GM21381 (cell line): ENCODE data around the gene PMEL.

Experiments
- ATAC-seq: cut with Tn5 transposase; IDR thresholded peaks from one replicate; pipeline ENCODE4 v1.9.1; 2021; ENCODE audit warnings: mild to moderate bottlenecking, moderate library complexity; ENCODE audit not compliant: unreplicated experiment

PMEL gene

DNA sequence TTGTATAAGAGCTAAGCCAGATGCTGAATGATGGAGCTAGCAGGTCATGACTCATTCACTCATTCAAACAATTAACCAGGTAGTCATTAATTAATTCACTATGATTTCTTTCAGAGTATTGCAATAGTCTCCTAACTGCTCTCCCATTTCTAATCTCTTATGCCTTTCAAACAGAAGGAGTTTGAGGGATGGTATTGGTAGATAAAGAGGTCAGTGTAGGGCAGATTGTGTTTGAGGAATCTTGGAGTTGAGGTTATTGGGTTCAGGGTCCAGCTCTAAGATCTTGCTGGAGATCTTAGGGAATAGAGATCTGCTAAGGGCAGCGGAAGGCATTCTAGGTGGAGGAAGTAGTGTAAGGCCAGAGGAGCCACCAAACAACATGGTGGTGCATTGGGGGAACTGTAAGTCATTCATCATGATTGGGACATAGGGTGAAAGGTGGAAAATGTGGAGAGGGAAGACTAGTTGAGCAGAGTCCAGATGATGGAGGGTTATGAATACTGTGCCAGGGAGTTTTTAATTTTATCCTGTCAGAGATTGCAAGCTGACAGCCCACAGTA lies 23.2 kb downstream of the PMEL start:
- ATAC-seq, result no peak

DNA sequence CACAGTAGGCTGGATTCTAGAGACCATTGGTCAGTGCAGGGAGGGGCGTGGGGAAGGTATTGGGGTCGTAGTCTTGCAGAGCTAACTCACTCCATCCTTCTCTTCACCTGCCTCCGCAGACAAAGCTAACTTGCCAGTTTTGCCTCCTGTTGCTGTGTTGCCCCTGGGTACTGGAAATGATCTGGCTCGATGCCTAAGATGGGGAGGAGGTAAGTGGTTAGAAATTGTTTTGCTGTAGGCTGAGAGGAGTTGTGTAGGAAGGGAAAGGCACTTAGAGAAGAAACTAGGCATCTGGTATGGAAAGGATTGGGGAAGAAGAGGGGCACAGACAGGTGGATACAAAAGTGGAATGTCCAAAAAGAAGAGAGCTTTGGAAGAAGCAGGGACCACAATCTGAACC lies 23.8 kb downstream of the PMEL start:
- no peak for ATAC-seq

DNA sequence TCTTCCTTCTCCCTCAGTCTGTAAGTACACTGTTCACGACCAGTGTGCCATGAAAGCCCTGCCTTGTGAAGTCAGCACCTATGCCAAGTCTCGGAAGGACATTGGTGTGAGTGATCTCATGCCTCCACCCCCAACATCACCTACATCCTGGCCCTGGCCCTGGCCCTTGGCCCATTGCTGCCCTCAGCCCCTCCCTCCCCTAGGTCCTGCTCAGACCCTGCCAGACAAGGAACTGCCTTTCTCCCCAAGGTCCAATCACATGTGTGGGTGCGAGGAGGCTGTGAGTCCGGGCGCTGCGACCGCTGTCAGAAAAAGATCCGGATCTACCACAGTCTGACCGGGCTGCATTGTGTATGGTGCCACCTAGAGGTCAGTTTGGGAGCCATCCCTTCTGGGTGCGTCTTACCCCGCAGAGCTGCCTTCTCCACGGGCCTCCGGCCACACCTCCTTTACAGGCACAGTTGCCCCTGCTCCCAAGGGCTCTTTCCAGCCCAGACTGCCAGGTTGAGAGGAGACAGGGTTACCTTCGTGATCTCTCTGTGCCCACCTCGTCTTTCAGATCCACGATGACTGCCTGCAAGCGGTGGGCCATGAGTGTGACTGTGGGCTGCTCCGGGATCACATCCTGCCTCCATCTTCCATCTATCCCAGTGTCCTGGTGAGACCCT lies 25.6 kb downstream of the PMEL start:
- peak; percentile 94 for ATAC-seq

DNA sequence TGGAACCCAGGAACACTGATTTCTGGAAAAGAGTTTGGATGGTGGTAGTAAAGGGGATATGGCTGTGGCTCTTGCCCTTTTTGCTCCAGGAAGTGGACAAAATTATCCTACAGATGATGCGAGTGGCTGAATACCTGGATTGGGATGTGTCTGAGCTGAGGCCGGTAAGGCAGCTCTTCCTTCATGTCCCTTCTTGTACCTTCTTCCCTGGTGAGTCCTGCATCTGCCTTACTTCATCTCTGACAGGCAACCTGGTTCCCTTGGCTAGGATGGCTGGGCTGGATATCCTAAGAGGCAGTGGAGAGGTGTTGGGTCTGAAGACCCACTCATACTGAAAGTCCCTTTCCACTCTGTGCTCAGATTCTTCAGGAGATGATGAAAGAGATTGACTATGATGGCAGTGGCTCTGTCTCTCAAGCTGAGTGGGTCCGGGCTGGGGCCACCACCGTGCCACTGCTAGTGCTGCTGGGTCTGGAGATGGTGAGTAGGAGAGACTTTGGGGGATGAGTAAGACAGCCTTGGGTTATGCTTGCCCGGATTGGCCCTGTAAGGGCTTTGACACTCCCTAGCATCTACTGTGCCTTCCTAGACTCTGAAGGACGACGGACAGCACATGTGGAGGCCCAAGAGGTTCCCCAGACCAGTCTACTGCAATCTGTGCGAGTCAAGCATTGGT lies 26.9 kb downstream of the PMEL start:
- ATAC-seq, result no peak

DNA sequence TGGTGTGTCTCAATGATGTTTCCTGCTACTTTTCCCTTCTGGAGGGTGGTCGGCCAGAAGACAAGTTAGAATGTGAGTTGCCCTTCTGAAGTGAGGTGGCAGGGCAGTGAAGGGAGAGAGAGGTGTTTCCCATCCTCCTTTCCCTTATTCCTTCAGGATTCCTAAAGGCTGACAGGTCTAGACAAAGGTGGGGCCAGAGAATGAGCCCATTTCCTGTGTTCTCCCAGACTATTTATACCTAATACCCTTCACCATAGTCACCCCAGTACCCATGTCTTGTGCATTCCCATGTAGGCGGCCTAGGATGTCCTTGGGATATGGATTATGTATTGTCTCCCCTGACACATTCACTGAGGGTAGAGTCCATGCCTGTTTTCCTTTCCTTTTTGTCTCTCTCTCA lies 27.9 kb downstream of the PMEL start:
- ATAC-seq, result no peak

DNA sequence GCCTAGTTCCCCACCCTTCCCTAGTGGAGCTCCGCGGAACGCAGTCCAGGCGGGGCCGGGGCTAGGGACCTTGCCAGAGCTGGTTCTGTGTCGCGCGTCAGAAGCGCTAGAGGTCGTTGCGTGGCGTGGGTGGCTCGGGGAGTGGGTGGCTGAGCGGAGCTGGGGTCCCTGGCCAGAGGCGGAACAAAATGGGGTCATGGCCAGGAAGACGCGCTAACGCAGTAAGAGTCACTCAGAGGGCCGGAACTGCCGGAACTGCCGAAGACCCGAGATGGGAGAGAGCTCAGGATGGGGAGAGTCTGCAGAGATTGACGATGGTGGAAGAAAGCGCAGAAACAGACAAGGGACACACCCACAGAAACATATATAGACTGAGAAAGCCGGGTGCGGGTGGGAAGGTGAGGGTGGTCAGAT lies 30.1 kb downstream of the PMEL start:
- no peak for ATAC-seq

DNA sequence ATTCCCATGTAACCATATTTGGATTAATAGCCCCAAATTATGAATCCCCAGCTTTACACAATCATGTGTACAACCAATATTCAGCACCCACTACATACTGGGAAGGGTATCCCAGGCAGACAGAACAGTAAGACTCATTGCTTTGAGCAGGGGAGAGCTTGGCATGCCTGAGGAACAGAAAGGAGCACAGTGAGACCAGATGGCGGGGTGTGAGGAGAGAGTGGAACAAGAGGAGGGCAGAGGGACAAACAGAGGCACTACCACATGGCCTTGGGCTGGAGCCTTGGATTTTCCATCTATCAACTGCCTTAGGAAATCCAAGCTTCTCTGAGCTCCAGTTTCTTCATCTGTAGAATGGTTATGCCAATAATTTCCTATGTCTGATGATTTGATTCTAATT lies 31.1 kb downstream of the PMEL start:
- no peak for ATAC-seq

DNA sequence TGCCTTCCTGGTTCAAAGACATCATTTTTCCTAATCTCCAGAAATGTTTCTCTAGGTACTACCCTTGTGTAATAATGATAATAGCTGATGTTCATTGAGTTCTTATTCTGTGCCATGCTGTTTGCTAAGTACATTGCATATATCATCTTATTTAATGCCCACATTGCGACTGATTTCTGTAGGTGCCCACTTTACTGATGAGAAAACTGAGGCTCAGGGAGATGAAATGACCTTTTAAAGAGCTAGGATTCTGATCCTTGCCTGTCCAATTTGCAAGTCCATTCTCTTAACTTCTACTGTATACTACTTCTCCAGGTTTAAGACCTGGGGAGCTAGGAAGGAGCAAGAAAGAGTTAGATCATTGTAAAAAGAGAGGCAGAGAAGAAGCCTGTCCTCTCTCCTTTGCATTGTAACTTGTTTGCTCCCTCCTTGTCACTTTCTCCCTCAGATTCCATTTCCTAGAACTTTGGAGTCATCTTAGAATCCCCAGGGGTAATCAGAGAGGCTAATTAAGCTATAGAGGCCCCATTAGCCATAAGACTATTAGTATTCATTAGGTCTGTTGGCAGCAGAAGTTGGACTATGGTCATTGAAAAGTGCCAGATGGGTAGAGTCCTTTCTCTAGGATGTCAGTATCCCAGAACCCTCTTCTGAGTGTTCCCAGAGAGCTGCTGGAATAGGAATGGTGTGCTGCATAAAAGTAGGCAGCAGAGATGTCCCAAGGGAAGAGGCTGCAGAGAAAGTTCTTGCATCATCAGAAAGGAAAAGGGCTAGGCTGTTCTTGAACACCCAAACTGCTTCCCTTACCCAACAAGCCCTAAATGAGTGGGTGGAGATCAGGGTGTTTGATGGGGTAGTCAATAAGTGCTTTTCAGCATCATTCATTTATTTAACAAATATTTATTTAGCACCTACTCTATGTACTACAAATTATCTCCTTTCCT lies 31.8 kb downstream of the PMEL start:
- no peak for ATAC-seq

DNA sequence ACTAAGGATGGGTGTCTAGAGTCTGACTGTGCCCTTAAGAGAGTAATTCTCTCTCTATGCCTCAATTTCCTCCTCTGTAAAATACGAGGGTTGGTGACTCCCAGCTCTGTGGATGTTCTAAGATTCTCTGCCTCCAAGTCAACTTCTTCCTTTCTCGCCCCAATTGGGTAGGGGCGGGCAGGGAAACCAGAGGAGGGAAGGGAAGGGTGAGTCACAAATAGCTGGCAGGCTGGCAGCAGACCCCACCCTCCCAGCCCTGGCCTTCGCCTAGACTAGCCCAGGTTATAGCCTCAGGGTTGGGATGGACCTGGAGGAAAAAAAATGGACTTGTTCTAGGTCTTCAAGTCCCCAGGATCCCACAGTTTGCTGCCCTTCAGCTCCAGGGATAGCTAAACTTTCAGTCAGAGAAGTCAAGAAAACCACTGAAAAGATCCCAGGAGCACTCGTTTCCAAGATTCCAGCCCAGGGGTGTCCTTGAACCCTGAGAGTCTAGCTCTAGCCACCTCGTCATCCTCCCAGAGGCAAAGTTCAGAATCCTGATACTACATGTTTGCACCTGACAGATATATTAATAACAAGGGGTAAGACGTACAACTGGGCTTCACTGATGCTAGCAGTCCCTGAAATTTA lies 32.6 kb downstream of the PMEL start:
- ATAC-seq, result no peak

DNA sequence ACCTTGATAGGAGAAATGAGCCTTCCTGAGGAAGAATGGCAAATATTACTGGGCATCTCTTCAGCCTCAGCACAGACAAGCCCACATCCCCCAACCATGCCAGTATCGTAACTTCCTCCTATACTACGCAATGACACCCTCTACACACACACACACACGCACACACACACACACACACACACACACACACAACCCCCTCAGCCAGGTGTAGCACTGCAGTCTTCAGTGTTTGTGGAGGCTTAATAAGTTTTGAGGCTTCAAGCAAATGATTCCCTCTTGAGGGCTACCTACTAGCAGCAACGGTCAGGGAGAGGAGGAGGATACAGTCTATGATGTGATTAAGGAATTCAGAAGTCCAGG lies 33.3 kb downstream of the PMEL start:
- no peak for ATAC-seq

DNA sequence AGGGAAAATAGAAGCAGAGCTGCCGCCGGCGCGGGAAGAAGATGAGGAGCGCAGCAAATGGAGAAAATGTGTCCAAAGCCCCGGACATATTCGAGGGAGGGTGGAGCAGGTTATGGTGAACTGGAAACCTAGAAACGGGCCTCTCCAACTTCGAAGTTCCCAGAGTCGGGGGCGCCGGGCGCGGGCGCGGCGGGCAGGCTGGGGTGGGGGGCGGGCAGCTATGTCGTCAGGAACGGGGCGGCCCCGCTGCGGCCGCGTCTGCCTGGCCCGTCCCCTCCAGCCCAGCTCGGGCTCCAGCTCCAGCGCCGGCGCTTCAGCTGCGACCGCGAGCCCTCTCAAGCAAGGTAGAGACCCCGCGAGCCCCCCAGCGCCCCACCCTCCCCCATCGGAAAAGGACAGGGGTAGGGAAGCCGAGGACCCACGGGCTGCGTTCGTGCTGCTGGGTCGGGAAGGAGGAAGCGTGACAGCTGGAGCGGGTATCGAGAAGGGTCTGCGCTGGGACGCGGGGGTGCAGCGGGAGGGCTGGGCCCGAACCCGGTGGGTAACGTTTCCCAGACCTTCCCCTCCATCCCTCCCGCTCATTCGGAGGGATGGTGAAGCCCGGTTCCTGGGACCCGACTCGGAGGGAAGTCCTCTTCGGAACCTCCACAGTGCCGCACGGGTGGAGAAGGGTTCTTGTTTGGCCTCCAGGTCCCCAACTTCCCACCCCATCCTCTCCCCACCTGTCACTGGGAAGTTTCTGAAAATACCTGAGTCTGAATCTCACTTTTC lies 33.9 kb downstream of the PMEL start:
- no peak for ATAC-seq

DNA sequence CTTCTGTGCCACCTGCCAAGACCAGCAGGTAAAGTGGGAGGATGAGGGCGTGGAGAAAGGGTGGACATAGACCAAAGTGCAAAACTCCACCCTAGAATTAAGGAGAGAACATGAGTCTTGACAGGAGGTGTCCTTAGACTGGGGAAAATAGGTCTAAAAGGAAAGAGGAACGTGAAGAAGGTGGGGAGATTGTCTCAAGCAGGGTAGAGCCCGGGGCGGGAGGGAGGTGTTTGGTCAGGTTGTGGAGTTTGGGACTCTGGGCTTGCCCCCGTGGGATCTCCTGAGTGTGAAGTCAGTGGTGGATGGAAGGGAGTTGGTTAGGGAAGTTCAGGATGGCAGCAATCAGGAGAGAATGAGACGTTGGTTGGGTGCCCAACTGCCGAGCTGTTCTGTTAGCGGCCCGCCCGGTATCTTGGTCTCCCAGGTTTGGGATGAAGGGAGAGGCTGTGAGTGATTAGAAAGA lies 34.5 kb downstream of the PMEL start:
- ATAC-seq, result no peak

DNA sequence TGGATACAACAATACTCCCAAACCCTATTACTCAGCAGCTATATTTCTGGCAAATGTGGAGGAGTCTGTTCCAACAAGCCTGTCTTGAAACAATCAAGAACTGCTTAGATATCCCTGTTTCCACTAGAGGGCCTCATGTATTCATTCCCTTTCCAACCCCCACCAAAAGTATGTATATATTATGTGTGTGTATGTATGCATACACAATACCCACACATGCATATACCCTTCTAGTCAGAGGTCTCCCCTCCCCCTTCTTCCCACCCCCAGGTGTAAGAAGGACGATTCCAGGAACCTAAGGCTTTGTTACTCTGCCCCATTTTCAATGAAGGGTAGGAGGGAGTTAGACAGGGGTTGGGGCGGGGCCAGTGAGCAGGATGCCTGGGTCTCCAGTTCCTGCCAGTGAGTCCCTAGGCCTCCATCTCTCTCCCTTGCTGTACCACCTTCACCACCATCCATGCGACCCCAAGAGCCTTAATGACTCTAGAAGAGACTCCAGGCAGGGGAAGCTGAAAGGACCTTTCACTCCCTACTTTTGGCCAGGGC lies 35.0 kb downstream of the PMEL start, which contains the start of gene DGKA:
Gene DGKA, plus strand, starts transcription at position 392 of the 546 bp plus-strand sequence. CDS start 5,342 bp downstream, outside the sequence.
- ATAC-seq, result no peak

DNA sequence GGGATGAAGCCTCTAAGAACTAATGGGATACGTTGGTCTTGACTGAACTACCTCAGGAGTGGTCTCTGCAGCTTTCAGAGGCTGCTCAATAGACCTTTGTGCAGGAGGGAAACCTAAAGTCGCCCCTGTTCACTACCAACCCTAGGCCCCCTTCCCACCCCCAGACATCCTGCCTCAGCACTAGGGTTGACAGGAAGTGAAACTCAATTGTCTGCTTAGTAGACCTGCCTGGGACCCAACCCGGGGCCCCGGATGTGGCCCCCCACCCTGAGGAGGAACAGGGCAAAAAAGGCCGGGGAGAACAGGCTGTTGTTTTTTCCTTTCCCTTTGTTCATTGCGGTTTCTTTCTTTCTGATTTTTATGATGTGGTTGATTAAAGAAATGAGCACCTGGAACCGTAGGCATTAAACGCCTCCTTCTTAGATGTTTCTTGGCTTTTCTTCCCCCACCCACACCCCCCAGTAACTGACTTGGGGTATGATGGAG lies 36.5 kb downstream of the PMEL start:
- ATAC-seq, result peak; percentile 42

DNA sequence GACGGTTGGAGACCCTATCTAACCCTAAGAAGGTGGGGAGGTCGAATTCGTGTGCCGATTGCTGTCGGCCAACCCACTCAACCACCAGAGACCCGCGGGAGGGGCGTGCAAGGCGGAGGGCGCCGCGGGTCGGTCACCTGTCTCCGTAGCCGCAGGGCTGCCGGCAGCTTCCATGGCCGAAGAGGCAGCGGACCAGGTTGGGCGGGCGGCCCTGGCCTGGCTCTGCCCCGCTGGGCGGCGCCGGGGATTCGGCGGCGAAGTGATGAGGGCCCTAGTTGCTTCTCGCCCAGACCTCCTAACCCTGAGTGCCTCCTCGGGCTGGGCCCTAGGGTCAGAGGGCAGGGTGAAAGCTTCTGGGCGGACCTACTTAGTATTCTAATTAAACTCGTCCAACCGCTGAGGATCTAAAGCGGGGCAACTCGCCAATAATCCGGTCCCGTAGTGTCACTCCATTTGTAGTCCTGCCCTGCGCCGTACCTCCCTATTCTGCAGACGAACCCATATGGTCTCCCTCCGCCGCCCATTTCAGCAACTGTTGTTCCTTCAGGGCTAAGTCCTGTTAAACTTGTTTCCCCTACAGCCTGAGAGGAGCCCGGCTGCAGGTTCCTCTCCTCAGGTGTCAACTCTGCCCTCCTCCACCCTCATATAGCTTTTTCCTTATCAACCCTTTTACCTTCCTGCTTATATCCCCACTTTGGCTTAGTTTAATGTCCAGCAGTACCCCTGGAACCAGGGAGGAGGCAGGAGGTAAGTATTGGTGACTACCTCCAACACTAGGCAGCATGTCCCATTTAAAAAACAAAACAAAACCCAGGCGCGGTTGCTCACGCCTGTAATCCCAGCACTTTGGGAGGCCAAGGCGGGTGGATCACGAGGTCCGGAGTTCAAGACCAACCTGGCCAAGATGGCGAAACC lies 38.0 kb downstream of the PMEL start, which contains the start of gene PYM1:
Gene PYM1, minus strand, starts transcription at position 307 of the 915 bp plus-strand sequence. Its CDS starts 133 bp downstream, at position 174.
- ATAC-seq, result peak; percentile 36

DNA sequence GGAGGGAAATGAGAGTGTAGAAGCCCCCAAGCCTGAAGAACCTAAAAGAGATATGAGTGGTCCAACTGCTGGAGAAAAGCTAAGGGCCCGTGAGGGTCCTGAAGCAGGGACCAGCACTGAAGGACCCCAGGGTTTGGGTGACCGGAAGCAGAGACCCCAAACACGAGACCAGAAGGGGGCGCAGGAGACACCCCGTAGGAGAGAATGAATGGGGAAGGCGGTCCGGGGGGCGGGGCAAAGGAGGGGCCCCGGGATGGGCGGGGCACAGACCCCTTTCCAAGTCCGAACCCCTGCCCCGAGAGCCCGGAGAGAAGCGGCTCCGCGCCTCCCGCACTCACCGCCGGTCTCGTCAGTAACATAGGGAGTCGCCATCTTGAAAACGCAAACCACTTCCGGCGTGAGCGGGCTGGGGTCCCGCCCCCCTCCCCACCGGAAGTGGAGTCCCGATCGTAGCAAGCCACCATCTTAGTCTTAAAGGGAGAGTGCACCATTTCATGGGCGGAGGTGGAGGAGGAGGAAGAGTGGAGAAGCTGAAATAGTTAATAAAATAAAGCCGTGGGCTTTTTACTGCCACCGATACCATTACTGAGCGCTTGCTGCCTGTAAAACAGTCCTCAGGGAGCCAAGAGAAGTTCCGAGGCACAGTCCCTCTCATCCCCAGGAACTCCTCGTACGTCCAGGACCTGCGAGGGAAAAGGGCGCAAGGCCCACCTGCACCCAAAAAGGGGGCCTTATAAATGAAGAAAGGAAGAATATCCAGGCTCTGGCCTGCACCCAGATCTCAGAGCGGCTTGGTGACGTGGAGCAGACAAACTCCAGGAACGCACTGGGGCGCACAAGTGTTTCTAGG lies 38.9 kb downstream of the PMEL start:
- ATAC-seq, result peak; percentile 37
